HG03469 (cell line): ENCODE data around the gene RAET1G.

Experiments
- ATAC-seq: cut with Tn5 transposase; IDR thresholded peaks from one replicate; pipeline ENCODE4 v1.9.1; 2021; ENCODE audit warnings: mild to moderate bottlenecking, moderate library complexity, moderate number of reproducible peaks; ENCODE audit not compliant: unreplicated experiment

Gene RAET1G

GRCh38 chr6:149871182-149871581 lies 51.7 kb downstream of the RAET1G start:
- no peak for ATAC-seq

- no peak for ATAC-seq
Measured at GRCh38 chr6:149869275-149869892, 53.5 kb downstream of the RAET1G start.

GRCh38 chr6:149867876-149868640 lies 54.9 kb downstream of the RAET1G start:
- ATAC-seq = no peak
